Fibroblast of lung (primary cell): ENCODE data around the gene SLC5A5.

Experiments used
- EZH2 ChIP-seq: IDR thresholded peaks from 2 replicates; pipeline ENCODE4 v1.5.1; 2012; ENCODE audit warnings: low read length, control low read depth, mild to moderate bottlenecking; ENCODE audit errors: missing control alignments
- TF ChIP-seq, protein P1 (sequence below), 2 donors: IDR thresholded peaks in 1 of 2; conservative IDR thresholded peaks in 1 of 2; 1 replicate in 1 of 2; 2 replicates in 1 of 2; pipeline ENCODE4 v1.5.1; 2011 to 2012; ENCODE audit warnings: low read length in 2 of 2, control low read depth in 1 of 2, inconsistent platforms in 1 of 2, low read depth in 1 of 2, mild to moderate bottlenecking in 1 of 2

DNA sequence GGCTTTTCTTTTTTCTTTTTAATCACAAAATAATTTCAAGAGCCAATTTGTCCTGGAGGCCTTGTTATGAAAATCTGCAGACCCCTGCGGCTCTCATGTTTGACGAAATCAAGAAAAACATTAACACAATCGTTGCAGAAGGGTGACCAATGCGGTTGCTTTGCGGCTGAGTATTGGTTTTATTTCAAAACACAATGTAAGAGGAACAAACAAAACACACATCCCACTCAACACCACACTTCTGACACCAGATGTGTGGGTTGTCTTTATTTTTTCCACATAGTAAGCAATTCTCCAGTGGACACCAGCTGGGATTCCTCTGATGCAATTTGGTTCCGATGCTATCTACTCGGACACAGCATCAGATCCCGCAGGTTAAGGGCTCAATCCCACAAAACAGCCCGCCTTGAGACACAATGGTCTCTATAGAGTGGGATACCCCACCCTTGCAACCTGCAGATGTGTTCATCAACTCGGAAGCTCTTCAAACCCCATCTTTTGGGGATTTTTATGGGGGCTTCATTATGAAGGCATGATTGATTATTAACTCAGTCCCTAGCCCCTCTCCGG lies 39.1 kb downstream of the SLC5A5 start:
- TF ChIP-seq, protein P1, sequence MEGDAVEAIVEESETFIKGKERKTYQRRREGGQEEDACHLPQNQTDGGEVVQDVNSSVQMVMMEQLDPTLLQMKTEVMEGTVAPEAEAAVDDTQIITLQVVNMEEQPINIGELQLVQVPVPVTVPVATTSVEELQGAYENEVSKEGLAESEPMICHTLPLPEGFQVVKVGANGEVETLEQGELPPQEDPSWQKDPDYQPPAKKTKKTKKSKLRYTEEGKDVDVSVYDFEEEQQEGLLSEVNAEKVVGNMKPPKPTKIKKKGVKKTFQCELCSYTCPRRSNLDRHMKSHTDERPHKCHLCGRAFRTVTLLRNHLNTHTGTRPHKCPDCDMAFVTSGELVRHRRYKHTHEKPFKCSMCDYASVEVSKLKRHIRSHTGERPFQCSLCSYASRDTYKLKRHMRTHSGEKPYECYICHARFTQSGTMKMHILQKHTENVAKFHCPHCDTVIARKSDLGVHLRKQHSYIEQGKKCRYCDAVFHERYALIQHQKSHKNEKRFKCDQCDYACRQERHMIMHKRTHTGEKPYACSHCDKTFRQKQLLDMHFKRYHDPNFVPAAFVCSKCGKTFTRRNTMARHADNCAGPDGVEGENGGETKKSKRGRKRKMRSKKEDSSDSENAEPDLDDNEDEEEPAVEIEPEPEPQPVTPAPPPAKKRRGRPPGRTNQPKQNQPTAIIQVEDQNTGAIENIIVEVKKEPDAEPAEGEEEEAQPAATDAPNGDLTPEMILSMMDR (conservative IDR thresholded peaks at IDR 0.05 in 1 of 2, IDR thresholded peaks at IDR 0.05 in 1 of 2; ENCODE audit: low read depth in 1 of 2, low read length in 2 of 2) = no peak
- TF ChIP-seq EZH2 = no peak
